ENCODE results near the gene ZBTB16.

Gene ZBTB16

GRCh38 chr11:114236829-114237228, 177.3 kb downstream of the ZBTB16 start:
- no peak for DNase-seq

DNA sequence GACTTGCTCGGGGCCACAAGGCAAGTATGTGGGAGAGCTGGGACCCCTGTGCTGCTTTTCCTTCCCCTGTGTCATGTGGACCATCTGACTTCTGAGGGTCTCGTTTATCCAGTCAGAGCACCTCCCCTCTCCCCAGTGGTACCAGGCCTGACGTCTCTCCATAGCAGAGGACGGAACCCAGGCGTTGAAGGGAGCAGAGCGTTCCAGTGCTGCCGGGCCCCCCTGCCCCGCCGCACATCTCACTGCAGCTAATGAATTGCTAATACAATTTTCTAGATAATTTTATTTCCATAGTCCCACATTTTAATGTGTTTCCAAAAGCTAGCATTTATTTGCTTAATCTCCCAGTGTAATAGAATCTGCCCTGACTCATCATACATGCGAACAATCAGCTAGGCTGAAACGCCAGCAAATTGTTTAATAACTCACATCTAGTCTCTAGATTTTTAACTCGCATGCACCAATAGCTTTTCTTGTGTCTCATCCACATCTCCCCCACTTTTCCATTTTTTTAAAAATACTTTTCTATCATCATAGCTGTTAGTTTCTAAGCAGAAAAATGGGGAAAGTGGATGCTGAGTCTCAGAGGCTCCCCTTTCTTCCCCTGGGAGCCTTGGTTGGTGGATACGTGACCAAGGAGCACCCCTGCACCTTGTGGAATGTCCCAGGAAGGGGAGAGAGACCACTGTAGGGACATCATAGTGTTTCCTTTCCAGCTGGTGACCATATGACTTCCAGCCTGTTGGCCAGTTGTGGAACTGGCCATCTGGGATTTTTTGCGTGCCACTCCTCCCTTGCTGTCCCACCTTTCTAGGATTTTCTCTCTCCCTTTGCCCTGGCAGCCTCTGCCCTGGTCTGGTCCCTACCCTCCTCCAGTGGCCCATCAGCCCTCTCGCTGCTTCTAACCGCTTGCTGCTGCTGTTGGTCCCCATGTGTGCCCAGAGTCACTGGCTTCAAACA, 178.1 kb downstream of the ZBTB16 start:
- no peak for DNase-seq

DNA sequence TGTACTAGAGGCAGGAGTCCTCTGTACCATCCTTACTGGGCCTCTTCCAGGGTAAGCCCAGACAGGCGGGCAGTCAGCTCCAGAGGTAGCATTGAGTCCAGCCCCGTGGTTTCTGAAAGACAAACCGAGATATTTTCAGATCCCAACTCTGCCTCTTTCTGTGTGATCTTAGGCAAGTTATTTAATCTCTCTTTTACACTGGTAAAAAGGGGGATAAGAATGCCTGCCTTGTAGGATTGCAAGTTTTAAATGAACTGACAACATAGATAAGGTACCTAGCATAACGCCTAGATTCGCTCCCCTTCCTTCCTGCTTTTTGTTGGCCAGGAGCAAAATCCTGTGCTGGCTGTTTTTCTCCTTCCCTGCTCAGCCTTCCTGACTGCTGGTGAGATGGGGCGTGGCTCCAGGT, 180.2 kb downstream of the ZBTB16 start:
- DNase-seq: no peak

DNA sequence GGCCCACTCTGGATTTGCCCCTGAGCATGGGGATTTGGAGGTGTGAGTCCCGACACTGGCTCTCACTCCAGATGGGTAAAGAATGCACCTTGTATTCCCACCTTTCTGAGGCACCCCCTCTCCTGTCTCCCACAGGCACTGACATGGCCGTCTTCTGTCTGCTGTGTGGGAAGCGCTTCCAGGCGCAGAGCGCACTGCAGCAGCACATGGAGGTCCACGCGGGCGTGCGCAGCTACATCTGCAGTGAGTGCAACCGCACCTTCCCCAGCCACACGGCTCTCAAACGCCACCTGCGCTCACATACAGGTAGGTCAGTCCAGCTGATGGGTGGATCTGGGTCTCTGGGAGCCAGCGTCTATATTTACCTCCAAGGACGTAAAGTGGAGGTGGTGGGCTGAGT, 182.5 kb downstream of the ZBTB16 start:
- no peak for DNase-seq

DNA sequence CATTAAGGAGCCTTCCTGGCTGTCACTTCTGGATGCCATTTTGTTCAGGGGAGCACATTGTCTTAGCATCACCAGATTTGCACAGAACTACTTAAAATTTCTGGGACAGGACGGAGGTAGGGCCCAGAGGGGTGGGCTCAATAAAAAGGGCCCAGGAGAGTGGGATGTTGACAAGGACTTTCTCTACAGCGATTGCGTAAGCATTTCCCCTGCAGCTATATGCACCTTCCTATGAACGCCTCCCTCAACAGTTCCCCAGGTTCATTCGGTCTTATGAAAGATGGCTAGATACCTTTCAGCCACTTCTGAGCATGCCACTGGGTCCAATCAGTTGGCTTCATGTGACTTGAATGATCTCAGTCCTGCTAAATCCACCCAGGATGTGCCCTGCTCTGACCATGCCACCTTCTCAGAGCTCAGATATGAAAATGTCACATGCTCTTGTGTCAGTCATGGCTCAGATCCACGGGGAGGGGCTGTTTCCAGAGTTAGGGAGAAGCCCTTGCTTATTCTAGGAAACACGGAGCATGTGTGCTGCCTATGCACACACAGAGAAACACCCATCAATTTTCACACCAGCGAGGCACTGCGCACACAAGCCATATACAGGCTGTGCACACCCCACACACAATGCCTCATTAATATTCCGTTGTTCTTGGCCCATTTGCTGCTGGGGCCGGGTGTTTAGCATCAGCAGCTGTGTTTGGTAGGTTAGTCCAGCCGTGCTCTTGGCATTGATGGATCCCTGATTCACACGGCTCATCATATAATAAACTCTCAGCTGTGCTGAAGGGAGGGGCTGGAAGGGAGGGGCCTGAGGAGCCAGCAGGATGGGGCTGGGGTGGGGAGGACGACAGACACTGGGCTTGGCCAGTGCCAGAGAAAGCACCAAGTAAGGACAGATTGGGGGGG, 184.2 kb downstream of the ZBTB16 start:
- DNase-seq: peak in 27 of 56 donors; percentile 8 to 74 (median 32)

DNA sequence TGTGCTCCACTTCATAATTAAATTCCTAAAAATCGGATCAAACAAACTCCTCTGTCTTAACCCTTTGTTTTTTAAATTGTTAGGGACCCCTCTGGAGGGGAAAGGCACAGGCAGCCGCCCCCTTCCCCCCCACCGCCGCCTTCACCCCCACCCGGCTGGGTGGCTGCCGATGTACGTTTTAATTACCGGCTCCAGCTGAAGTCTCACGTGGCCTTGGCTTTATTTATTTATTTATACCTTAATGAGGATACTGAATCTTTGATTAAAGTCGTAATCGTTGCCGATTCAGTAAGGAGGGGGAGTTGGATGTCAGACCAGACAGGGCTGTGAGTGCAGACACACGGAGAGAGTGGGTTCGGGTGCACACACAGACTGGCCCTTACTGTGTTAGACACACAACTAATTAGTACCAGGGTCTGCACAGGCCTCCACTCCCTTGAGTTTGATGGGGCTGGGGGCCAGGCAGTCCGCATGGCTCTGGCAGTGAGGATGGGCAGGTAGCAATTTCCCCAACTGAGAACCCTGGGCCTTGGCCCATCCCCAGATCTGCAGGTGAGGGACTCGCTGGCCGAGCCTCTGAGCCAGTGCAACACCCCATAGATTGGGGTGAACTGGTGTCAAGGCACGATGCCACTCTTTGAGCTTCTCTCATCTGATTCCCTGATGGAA, 185.3 kb downstream of the ZBTB16 start:
- no peak for DNase-seq

DNA sequence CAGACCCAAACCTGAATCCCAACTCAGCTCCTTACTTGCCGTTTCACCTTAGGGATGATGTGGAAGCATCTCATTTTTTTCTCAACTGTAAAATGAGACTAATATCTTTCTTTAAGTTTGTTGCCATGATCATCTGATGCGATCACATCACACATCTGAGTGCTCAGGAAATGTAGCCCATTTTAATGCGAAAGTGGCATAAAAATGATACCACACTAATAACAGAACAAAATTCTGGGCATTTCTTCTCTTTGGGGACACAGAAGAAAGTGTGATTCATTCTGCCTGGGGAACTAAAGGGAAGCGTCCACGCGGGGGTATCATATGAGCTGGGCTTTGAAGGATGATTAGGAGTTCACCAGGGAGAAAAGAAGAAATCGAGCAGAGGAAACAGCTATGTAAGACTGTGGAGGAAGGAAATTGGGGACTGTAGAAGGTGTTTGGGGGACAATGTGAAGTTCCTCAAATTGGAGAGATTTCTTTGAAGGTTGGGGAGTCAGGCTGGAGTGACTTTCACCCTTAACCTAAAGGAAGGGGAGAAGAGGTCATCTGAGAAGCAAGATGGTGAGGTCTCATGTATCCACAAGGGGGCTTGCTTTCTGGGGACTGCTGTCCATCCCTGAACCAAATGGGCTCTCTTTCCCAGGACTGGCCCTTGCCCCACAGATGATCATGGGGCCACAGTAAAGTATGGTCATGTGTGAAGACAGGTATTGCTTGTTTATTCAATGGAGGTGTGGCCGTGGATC, 187.0 kb downstream of the ZBTB16 start:
- DNase-seq: no peak

DNA sequence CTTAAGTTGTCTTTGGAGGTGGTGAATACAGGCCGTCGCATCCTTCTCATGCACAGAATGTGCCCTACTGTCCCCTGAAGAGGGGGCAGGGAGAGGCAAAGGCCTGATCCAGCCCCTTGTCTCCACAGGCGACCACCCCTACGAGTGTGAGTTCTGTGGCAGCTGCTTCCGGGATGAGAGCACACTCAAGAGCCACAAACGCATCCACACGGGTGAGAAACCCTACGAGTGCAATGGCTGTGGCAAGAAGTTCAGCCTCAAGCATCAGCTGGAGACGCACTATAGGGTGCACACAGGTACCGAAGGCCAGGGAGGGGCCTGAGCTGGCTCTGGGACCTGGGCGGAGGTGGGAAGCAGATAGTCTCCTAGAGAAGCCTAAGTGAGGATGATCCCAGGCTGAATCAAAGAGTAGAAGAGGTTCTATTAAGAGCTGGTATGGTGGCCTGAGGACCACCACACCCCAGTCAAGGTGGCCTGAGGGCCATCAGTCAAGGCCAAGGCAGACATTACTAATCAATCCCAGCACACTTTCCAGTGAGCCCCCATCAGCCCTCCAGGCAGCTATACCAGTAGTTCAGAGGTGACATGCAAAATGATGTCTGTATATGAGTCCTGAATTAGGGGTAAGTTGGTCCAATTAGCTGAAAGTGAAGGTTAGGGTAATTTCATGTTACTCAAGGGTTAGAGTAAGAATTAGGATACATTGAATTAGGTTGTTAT, 187.7 kb downstream of the ZBTB16 start:
- no peak for DNase-seq

- no peak for DNase-seq
Measured at GRCh38 chr11:114250180-114250579, 190.7 kb downstream of the ZBTB16 start.

GRCh38 chr11:114250993-114251814, 191.7 kb downstream of the ZBTB16 start:
- DNase-seq: no peak

DNA sequence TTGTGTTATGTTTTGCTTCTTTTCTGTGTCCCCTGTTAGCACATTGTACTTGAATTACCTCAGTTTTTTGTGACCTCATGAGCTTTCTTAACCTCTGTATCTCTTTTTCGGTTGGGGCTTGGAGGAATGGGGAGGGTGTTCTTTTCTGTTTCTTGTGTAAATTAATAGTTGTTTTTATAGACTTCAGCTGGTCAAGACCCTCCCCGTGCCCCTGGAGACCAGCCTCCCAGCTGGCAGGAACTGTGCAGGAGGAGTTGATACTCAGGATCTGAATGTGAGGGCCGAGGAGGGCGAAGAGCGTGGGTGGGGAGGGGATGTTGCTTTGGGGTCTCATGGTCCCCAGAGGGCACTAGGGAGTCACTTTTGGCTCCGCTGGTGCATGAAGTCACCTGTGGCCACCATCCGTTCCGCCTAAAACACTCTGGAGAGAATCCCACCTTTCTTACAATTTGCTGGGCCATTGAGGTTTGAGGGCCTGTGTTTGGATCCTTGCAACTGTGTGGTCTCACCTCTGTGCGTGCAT, 192.4 kb downstream of the ZBTB16 start:
- no peak for DNase-seq

GRCh38 chr11:114252767-114253166, 193.3 kb downstream of the ZBTB16 start:
- DNase-seq: no peak

DNA sequence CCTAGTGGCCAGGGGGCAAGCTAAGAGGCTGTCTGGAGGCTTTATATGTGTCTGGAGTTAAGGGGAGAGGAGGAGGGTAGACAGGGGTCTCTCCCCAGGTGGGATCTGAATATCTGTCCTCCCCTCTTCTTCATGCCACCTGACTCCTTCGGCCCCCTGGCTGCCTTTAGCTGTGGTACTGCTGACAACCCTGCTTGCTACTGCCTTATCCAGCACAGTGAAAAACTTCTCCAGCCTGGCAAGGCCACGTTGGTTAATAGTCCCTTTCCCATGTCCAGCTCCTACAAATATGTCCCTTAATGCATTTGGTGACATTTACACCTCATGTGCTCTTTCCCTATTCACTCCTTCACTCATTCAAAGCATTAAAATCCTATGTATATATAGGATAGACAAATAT, 194.3 kb downstream of the ZBTB16 start:
- no peak for DNase-seq

DNA sequence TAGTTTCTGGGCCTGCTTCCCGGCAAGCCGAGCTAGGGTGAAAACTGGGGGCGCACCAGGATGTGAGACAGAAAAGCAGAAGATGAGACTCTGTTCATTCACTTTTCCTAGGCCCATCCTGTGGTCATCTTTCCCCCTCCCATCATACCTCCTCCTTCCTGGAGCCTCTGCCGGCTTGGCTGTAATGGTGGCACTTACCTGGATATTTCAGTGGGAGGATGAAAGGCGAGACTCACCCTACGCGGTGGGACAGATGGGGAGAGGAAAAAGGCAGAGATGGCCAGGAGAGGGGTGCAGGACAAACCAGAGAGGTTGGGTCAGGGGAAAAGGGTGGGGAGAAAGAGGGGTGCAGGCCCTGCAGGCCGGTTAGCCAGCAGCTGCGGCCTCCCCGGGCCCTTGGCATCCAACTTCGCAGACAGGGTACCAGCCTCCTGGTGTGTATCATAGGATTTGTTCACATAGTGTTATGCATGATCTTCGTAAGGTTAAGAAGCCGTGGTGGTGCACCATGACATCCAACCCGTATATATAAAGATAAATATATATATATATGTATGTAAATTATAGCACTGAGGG, 195.1 kb downstream of the ZBTB16 start:
- DNase-seq: no peak

DNA sequence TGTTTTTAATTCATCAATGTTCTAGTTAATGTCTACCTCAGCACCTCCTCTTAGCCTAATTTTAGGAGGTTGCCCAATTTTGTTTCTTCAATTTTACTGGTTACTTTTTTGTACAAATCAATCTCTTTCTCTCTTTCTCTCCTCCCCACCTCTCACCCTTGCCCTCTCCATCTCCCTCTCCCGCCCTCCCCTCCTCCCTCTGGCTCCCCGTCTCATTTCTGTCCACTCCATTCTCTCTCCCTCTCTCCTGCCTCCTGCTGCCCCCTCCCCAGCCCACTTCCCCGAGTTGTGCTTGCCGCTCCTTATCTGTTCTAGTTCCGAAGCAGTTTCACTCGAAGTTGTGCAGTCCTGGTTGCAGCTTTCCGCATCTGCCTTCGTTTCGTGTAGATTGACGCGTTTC, 195.8 kb downstream of the ZBTB16 start:
- DNase-seq: no peak

DNA sequence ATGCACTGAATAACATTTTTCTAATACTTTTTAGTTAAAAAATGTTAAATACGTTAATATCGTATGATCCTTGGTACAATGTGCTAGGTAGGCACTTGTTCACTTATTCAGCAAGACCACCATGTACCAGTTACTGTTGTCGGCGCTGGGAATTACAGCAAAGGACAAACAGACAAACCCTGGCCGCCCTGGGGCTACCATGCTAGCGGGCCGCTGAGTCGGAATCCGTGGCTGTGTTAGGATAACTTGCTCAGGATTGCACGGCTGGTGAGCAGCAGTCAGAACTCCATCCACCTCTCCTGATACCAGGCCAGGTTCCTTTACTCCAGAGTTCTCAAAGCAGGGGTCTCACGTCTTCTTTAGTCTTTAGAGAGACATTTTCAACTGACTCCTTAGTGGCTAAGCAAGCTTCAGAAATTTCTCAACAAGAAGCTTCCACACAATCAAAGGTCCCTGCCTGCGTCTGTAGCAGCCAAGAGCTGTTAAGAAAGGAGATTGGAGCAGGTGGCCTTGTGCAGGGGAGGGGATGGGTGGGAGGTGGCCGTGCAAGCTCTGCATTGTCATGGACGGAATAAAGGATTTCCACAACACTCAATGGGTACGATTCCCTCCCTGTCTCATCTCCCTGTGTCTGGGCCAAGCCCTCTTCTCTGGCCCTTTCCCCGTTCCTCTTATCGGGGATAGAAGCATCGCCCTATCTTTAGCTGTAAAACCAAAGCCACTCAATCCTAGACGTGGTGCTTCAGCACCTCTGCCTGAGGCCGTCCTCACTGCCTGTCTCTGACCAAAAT, 196.9 kb downstream of the ZBTB16 start:
- DNase-seq: no peak

GRCh38 chr11:114256967-114257286, 197.4 kb downstream of the ZBTB16 start:
- no peak for DNase-seq

All from nucleus accumbens (tissue), 56 donors.